Liver (tissue), 9 donors: ENCODE results near the gene CA9. TPM values are rescaled to one million over a fixed set of nuclear protein-coding genes. Genes with fewer than 3 reads are reported as not detected.
A peak's percentile ranks its signal among the peaks of the same experiment; 100 is the strongest.

Source experiments
- DNase-seq: peaks from one replicate; pipeline ENCODE4 v3.0.0-alpha.2; 2017; ENCODE audit warnings: low spot score
- H3K27ac ChIP-seq, 2 donors: one replicate each; pipeline ENCODE4 v1.7.0; 2013; ENCODE audit warnings: inconsistent platforms in 2 of 2, low read length in 2 of 2, control low read depth in 1 of 2, low read depth in 1 of 2, mild to moderate bottlenecking in 1 of 2
- H3K27me3 ChIP-seq, 4 donors: one replicate each; pipeline versions ENCODE4 v1.6.1 to v1.7.0; 2013; ENCODE audit warnings: low read length in 3 of 4, inconsistent platforms in 1 of 4, mild to moderate bottlenecking in 1 of 4, moderate library complexity in 1 of 4; ENCODE audit not compliant: control insufficient read depth in 4 of 4, insufficient read depth in 4 of 4
- H3K36me3 ChIP-seq, 4 donors: one replicate each; pipeline versions ENCODE4 v1.6.1 to v1.7.0; 2013; ENCODE audit warnings: low read length in 3 of 4, mild to moderate bottlenecking in 3 of 4, low read depth in 1 of 4, moderate library complexity in 1 of 4; ENCODE audit not compliant: control insufficient read depth in 4 of 4, insufficient read depth in 3 of 4
- H3K4me1 ChIP-seq, 4 donors: one replicate each; pipeline versions ENCODE4 v1.6.1 to v1.7.0; 2013; ENCODE audit warnings: low read length in 3 of 4, mild to moderate bottlenecking in 3 of 4, moderate library complexity in 1 of 4; ENCODE audit not compliant: control insufficient read depth in 4 of 4, insufficient read depth in 4 of 4
- H3K4me3 ChIP-seq, 3 donors: one replicate each; pipeline versions ENCODE4 v1.6.1 to v1.7.0; 2013; ENCODE audit warnings: low read length in 3 of 3, control low read depth in 1 of 3, low read depth in 1 of 3, mild to moderate bottlenecking in 1 of 3
- H3K9ac ChIP-seq, 2 donors: one replicate each; pipeline ENCODE4 v1.7.0; 2013; ENCODE audit warnings: low read length in 2 of 2, mild to moderate bottlenecking in 2 of 2, moderate library complexity in 2 of 2, control low read depth in 1 of 2, low read depth in 1 of 2
- H3K9me3 ChIP-seq, 4 donors: one replicate each; pipeline versions ENCODE4 v1.6.1 to v1.7.0; 2013; ENCODE audit warnings: low read length in 3 of 4; ENCODE audit not compliant: control insufficient read depth in 4 of 4
- EGR1 ChIP-seq, 2 donors: IDR thresholded peaks; 2 replicates each; pipeline ENCODE4 v1.6.1; 2016 to 2018; ENCODE audit warnings: antibody characterized with exemption in 2 of 2, low read depth in 2 of 2
- FOXA2 ChIP-seq: IDR thresholded peaks from 2 replicates; pipeline ENCODE4 v1.6.1; 2016; ENCODE audit warnings: antibody characterized with exemption
- HNF4A ChIP-seq, 2 donors: conservative IDR thresholded peaks; 2 replicates each; pipeline ENCODE4 v1.6.1; 2016; ENCODE audit warnings: antibody characterized with exemption in 2 of 2, mild to moderate bottlenecking in 2 of 2
- HNF4G ChIP-seq: IDR thresholded peaks from 2 replicates; pipeline ENCODE4 v1.6.1; 2016; ENCODE audit warnings: antibody characterized with exemption
- JUND ChIP-seq, 2 donors: IDR thresholded peaks; 2 replicates each; pipeline ENCODE4 v1.6.1; 2016; ENCODE audit warnings: antibody characterized with exemption in 2 of 2
- NR2F2 ChIP-seq: IDR thresholded peaks from 2 replicates; pipeline ENCODE4 v1.6.1; 2016; ENCODE audit warnings: antibody characterized with exemption
- RAD21 ChIP-seq, 2 donors: IDR thresholded peaks; 2 replicates each; pipeline ENCODE4 v1.6.1; 2016; ENCODE audit warnings: antibody characterized with exemption in 2 of 2, mild to moderate bottlenecking in 2 of 2
- RXRA ChIP-seq, 2 donors: IDR thresholded peaks; 2 replicates each; pipeline ENCODE4 v1.6.1; 2017 to 2018; ENCODE audit warnings: antibody characterized with exemption in 2 of 2, mild to moderate bottlenecking in 1 of 2
- TAF1 ChIP-seq: conservative IDR thresholded peaks from 2 replicates; pipeline ENCODE4 v1.6.1; 2016; ENCODE audit warnings: antibody characterized with exemption, mild to moderate bottlenecking
- YY1 ChIP-seq: IDR thresholded peaks from 2 replicates; pipeline ENCODE4 v1.6.1; 2016; ENCODE audit warnings: antibody characterized with exemption, mild to moderate bottlenecking
- WGBS: extraction: QIAGEN DNeasy Blood & Tissue Kit; methylation state at CpG from one replicate; pipeline ENCODE4 v1.1.7; 2013; 5-methylcytosine and 5-hydroxymethylcytosine counted together
- polyA plus RNA-seq, 2 donors: library from polyadenylated mRNA; stranded (reverse) in 1 of 2; unstranded in 1 of 2; fragments of 200-250 nt in 1 of 2; fragments of >200 nt in 1 of 2; fragmentation: Nextera tagmentation in 1 of 2; extraction: Ambion mirVana in 1 of 2; gene quantifications; one replicate each; pipeline versions ENCODE4 v1.2.1 to v1.2.3, GENCODE V29; 2013 to 2015
- total RNA-seq, 2 donors: library from RNA; depleted of rRNA; stranded (reverse); fragments of >200 nt; gene quantifications; one replicate each; pipeline ENCODE4 v1.2.3, GENCODE V29; 2014
- TF ChIP-seq, protein P1 (sequence below): IDR thresholded peaks from 2 replicates; pipeline ENCODE4 v1.6.1; 2016; ENCODE audit warnings: antibody characterized with exemption
- TF ChIP-seq, protein P2 (sequence below): fragments of 150-350 bp; IDR thresholded peaks from 2 replicates; pipeline ENCODE4 v1.5.1; 2017; ENCODE audit warnings: improper control_type of control experiment, low read depth, low read length; ENCODE audit not compliant: missing input control
- TF ChIP-seq, protein P3 (sequence below): IDR thresholded peaks from 2 replicates; pipeline ENCODE4 v1.6.1; 2016; ENCODE audit warnings: antibody characterized with exemption
- TF ChIP-seq, protein P4 (sequence below): IDR thresholded peaks from 2 replicates; pipeline ENCODE4 v1.6.1; 2016; ENCODE audit warnings: antibody characterized with exemption
- TF ChIP-seq, protein P5 (sequence below): IDR thresholded peaks from 2 replicates; pipeline ENCODE4 v1.6.1; 2016; ENCODE audit warnings: antibody characterized with exemption, mild to moderate bottlenecking
- donor health status: healthy.
- donor health status: healthy.
- donor health status: healthy.
- donor health status: healthy.
- donor health status: healthy.

CA9 gene
- total and polyA plus RNA-seq, 4 donors: 0.47 to 2.2 (median 0.80) TPM

DNA sequence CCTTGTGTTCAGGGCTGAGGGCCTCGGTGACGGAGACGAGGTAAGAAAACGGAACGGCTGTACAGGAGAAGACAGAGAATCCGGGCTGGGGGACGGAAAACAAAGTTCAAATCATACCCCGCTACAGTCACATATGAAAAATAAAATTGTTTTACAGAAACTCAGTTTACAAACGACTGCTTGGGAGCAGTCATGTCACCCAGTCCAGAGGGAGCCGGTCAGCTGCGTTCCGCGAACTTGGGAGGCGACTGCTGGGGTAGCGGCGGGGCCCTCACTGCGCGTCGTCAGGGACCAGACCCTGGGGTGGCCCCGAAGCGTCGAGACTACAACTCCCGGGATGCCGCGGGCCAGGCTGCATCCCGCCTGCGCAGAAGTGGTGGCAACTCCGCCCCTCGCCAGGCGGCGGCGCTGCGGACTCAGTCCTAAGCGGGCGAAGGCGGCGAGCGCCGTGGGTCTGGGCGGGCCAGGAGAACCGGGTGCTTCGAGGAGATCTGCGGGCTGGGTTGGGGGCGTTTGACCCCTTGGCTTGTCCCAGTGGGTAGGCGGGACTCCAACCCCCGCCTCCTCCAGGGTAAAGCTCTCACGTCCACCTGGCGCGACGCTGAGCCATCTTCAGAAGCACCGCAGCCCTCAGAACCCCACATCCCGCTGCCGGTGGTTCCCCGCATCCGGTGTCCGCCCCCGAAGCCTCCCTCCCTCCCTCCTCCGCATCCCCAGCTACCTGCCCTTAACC lies 27.0 kb upstream of the CA9 start:
- Histone ChIP-seq H3K36me3 (no peaks in the 10 kb centered on the region), H3K4me3 (peak overlapping the region; percentile 36 to 74 (median 52)), H3K9ac (peak overlapping the region; percentile 83 to 91), H3K4me1 (peaks cover 0 to 8% (median 2%) of the 10 kb centered on the region in 4 donors), H3K27ac (peak overlapping the region; percentile 70 to 82), H3K27me3 (no peaks in the 10 kb centered on the region), H3K9me3 (no peaks in the 10 kb centered on the region)
- DNase-seq: peak; percentile 93
- WGBS: under 1% methylated on average over 58 of the region's 58 CpGs
- TF ChIP-seq YY1 (peak; percentile 60), RXRA (IDR thresholded peaks at IDR 0.05) (no peak), HNF4G (no peak), TAF1 (peak; percentile 24), RAD21 (IDR thresholded peaks at IDR 0.05) (peak; percentile 88 to 90), NR2F2 (no peak), HNF4A (conservative IDR thresholded peaks at IDR 0.05) (no peak), FOXA2 (no peak), EGR1 (IDR thresholded peaks at IDR 0.05; ENCODE audit: low read depth in 2 of 2) (no peak)
- TF ChIP-seq, protein P1, sequence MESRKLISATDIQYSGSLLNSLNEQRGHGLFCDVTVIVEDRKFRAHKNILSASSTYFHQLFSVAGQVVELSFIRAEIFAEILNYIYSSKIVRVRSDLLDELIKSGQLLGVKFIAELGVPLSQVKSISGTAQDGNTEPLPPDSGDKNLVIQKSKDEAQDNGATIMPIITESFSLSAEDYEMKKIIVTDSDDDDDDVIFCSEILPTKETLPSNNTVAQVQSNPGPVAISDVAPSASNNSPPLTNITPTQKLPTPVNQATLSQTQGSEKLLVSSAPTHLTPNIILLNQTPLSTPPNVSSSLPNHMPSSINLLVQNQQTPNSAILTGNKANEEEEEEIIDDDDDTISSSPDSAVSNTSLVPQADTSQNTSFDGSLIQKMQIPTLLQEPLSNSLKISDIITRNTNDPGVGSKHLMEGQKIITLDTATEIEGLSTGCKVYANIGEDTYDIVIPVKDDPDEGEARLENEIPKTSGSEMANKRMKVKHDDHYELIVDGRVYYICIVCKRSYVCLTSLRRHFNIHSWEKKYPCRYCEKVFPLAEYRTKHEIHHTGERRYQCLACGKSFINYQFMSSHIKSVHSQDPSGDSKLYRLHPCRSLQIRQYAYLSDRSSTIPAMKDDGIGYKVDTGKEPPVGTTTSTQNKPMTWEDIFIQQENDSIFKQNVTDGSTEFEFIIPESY: no peak
- TF ChIP-seq, protein P2, sequence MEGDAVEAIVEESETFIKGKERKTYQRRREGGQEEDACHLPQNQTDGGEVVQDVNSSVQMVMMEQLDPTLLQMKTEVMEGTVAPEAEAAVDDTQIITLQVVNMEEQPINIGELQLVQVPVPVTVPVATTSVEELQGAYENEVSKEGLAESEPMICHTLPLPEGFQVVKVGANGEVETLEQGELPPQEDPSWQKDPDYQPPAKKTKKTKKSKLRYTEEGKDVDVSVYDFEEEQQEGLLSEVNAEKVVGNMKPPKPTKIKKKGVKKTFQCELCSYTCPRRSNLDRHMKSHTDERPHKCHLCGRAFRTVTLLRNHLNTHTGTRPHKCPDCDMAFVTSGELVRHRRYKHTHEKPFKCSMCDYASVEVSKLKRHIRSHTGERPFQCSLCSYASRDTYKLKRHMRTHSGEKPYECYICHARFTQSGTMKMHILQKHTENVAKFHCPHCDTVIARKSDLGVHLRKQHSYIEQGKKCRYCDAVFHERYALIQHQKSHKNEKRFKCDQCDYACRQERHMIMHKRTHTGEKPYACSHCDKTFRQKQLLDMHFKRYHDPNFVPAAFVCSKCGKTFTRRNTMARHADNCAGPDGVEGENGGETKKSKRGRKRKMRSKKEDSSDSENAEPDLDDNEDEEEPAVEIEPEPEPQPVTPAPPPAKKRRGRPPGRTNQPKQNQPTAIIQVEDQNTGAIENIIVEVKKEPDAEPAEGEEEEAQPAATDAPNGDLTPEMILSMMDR: peak; percentile 93
- TF ChIP-seq, protein P3, sequence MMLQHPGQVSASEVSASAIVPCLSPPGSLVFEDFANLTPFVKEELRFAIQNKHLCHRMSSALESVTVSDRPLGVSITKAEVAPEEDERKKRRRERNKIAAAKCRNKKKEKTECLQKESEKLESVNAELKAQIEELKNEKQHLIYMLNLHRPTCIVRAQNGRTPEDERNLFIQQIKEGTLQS: no peak
- TF ChIP-seq, protein P4, sequence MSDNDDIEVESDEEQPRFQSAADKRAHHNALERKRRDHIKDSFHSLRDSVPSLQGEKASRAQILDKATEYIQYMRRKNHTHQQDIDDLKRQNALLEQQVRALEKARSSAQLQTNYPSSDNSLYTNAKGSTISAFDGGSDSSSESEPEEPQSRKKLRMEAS: no peak

DNA sequence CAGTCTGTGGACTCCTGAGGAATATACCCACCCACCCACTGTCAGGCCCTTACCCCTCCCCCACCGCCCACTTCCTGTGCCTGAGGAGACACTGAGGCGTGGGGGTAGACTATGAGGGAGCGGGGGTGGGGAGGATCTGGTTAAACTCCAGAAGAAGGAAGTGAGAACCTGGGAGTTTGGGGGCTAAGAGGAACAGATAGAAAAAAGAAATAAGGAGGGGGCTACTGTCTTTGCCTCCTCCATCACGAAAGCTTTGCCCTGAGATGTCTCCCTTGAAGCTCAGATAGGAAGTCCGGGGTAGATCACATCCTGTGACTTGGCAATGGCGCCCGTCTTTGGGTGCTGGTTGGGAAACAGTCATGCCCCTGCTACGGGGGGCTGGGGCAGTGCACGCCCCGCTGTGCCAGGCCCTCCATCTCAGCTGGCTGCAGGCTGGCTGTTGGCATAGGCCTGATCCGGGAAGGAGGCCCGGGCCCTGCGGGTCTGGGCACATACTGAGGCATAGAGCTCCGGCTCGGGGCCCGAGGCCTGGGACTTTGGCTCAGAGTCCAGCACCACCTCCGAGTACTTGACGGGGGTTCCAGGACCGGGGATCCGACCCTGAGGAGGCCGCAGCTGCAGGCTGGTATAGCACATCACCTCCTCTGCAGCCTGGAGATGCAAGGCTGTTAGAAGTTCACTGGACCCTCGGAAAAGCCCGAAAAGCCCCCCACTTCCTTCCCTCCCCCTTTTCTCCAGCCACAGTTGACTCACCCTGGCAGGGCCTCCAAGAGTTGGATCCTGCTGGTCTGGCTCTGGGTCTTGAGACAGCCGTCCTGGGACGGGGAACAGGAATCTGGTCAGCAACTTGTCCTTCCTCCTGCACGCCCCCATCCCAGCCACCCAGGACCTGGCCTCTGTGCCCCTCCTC lies 24.0 kb upstream of the CA9 start:
- Histone ChIP-seq H3K9ac (no peak overlapping the region), H3K4me1 (peaks cover 0 to 8% (median 4%) of the 10 kb centered on the region in 4 donors), H3K27ac (peak overlapping the region in 1 of 2 donors; percentile 41), H3K27me3 (no peaks in the 10 kb centered on the region), H3K9me3 (no peaks in the 10 kb centered on the region), H3K4me3 (no peak overlapping the region), H3K36me3 (no peaks in the 10 kb centered on the region)
- DNase-seq: no peak
- 84% methylated on average over 26 of the region's 26 CpGs for WGBS
- no peak for TF ChIP-seq FOXA2
- TF ChIP-seq EGR1 (IDR thresholded peaks at IDR 0.05; ENCODE audit: low read depth in 2 of 2): no peak
- TF ChIP-seq, protein P1: no peak
- no peak for TF ChIP-seq HNF4G
- TF ChIP-seq JUND (IDR thresholded peaks at IDR 0.05): no peak
- TF ChIP-seq NR2F2: no peak
- TF ChIP-seq RAD21 (IDR thresholded peaks at IDR 0.05): no peak
- no peak for TF ChIP-seq RXRA (IDR thresholded peaks at IDR 0.05)
- TF ChIP-seq, protein P5, sequence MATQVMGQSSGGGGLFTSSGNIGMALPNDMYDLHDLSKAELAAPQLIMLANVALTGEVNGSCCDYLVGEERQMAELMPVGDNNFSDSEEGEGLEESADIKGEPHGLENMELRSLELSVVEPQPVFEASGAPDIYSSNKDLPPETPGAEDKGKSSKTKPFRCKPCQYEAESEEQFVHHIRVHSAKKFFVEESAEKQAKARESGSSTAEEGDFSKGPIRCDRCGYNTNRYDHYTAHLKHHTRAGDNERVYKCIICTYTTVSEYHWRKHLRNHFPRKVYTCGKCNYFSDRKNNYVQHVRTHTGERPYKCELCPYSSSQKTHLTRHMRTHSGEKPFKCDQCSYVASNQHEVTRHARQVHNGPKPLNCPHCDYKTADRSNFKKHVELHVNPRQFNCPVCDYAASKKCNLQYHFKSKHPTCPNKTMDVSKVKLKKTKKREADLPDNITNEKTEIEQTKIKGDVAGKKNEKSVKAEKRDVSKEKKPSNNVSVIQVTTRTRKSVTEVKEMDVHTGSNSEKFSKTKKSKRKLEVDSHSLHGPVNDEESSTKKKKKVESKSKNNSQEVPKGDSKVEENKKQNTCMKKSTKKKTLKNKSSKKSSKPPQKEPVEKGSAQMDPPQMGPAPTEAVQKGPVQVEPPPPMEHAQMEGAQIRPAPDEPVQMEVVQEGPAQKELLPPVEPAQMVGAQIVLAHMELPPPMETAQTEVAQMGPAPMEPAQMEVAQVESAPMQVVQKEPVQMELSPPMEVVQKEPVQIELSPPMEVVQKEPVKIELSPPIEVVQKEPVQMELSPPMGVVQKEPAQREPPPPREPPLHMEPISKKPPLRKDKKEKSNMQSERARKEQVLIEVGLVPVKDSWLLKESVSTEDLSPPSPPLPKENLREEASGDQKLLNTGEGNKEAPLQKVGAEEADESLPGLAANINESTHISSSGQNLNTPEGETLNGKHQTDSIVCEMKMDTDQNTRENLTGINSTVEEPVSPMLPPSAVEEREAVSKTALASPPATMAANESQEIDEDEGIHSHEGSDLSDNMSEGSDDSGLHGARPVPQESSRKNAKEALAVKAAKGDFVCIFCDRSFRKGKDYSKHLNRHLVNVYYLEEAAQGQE: no peak
- no peak for TF ChIP-seq YY1
- TF ChIP-seq HNF4A (conservative IDR thresholded peaks at IDR 0.05): no peak
- TF ChIP-seq, protein P2: no peak
